ENCODE results near the gene CACNG3.

DNA sequence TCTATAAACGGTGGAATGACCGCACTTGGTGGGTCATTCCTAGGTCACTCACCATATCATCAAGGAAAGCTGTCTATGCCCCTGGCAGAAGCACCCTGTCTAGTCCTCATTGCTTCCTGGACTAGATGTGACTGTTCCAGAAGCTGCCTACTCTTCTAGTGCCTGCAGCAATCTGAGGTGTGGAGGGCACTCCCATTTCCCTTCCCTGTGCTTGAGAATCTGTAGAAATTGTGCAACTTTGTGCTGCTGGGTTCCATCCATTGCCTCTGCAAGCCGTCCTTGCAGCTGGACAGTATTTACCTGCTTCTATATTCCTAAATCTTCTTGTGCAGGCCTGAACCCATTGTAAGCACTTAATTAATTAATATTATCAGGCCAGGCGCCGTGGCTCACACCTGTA is 52.1 kb downstream of the CACNG3 start:
- TF ChIP-seq, protein P1, sequence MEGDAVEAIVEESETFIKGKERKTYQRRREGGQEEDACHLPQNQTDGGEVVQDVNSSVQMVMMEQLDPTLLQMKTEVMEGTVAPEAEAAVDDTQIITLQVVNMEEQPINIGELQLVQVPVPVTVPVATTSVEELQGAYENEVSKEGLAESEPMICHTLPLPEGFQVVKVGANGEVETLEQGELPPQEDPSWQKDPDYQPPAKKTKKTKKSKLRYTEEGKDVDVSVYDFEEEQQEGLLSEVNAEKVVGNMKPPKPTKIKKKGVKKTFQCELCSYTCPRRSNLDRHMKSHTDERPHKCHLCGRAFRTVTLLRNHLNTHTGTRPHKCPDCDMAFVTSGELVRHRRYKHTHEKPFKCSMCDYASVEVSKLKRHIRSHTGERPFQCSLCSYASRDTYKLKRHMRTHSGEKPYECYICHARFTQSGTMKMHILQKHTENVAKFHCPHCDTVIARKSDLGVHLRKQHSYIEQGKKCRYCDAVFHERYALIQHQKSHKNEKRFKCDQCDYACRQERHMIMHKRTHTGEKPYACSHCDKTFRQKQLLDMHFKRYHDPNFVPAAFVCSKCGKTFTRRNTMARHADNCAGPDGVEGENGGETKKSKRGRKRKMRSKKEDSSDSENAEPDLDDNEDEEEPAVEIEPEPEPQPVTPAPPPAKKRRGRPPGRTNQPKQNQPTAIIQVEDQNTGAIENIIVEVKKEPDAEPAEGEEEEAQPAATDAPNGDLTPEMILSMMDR (IDR thresholded peaks at IDR 0.05; ENCODE audit: low read depth, low read length, poor library complexity, severe bottlenecking), result no peak
- TF ChIP-seq EZH2phosphoT487 (IDR thresholded peaks at IDR 0.05; ENCODE audit: borderline replicate concordance, low read length), result no peak

All from DOHH2 (cell line).